ENCODE measurements around the gene NOX4.

NOX4 gene

GRCh38 chr11:89490981-89491690, at the start of gene NOX4:
Gene NOX4 (minus strand): TSS chr11:89491375. CDS start chr11:89491246, 129 bp downstream.
- ChIA-PET CTCF (no interaction called here), POLR2A (no interaction called here)
- H3K4me3 ChIP-seq (ENCODE audit: low read depth, low read length): peak within 1 kb of the TSS; percentile 56
- no peak for DNase-seq (ENCODE audit: low read depth, low spot score)
- TF ChIP-seq CTCF (IDR thresholded peaks at IDR 0.05; ENCODE audit: insufficient read depth, low read length, missing control alignments): no peak

GRCh38 chr11:89540826-89541225, 49.7 kb upstream of the NOX4 start:
- POLR2A ChIA-PET: no interaction called here
- TF ChIP-seq CTCF (IDR thresholded peaks at IDR 0.05; ENCODE audit: insufficient read depth, low read length, missing control alignments): no peak
- H3K4me3 ChIP-seq (ENCODE audit: low read depth, low read length): no peak overlapping the region
- CTCF ChIA-PET: no interaction called here
- no peak for DNase-seq (ENCODE audit: low read depth, low spot score)

DNA sequence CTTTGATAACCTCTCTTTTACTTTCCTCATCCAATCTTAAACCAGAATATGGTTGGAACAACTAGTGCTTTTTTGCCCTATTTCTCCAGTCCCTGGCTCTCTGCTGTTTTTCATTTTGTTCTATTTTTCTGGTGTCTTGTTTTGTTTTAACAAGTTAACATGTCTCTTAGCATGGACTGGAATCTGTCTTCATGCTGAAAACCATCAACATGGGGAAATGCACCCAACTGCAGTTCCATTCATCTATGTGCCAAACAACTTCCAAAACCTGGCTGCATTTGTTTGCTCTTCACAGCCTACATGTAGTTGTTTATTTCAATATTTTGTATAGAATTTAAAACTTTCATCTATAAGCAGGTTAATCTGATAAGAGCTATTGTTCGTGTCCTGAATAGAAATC, 46.8 kb upstream of the NOX4 start:
- no peak overlapping the region for H3K4me3 ChIP-seq (ENCODE audit: low read depth, low read length)
- TF ChIP-seq CTCF (IDR thresholded peaks at IDR 0.05; ENCODE audit: insufficient read depth, low read length, missing control alignments): no peak
- no peak for DNase-seq (ENCODE audit: low read depth, low spot score)
- POLR2A ChIA-PET: no interaction called here
- CTCF ChIA-PET: no interaction called here

GRCh38 chr11:89536926-89537325, 45.8 kb upstream of the NOX4 start:
- no peak for TF ChIP-seq CTCF (IDR thresholded peaks at IDR 0.05; ENCODE audit: insufficient read depth, low read length, missing control alignments)
- no peak overlapping the region for H3K4me3 ChIP-seq (ENCODE audit: low read depth, low read length)
- no peak for DNase-seq (ENCODE audit: low read depth, low spot score)
- POLR2A ChIA-PET: no interaction called here
- CTCF ChIA-PET: no interaction called here

DNA sequence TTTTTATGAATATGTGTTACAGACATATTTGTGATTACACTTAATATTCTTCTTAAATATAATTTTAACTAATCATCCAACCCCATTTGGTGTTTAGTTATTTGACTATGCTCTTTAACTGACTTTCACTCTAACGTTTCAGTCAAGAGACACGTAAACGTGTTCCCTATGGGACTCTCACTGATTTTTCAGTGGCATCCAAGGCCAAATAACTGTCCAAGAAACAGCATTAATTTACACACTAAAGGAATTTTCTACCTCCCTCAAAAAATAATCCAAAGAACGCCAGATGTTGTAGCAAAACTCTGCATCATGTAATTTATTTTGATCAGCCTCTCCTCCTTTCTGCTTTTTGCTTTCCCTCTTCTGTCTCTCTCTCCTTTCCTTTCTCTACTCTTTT, 44.0 kb upstream of the NOX4 start:
- ChIA-PET CTCF (no interaction called here), POLR2A (no interaction called here)
- DNase-seq (ENCODE audit: low read depth, low spot score): no peak
- no peak for TF ChIP-seq CTCF (IDR thresholded peaks at IDR 0.05; ENCODE audit: insufficient read depth, low read length, missing control alignments)
- no peak overlapping the region for H3K4me3 ChIP-seq (ENCODE audit: low read depth, low read length)

DNA sequence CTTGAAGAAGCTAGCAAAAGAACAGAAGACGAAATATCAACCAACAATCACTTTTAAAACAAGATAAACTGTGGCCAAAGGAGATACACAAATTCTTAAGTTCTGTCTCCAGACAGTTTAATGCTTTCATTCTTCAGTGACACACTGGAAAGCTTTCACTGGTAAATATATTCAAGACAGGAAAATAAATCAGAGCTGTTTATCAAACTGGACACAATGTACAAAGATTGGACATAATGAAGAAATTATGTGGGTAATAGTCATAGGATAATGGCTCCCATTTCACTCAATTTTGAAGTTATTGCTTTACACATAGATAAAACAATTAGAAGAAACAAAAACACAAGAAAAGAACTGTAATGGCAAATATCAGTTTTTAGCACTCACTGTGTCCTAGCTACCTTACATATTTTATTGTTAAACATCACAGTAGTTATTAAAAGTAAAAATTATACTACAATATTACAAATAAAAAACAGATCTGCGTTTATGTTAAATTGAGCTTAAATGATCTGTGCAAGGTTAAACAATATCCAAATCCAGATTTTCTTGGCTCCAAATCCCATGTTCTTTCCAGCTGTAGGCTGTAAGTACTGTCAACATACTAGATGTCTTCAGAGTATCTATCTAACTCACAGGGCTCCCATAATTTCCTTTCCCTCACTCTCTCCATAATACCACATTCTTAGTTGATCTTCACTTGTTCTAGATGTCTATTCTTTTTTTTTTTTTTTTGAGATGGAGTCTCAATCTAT, 38.6 kb upstream of the NOX4 start:
- ChIA-PET CTCF (no interaction called here), POLR2A (no interaction called here)
- no peak for TF ChIP-seq CTCF (IDR thresholded peaks at IDR 0.05; ENCODE audit: insufficient read depth, low read length, missing control alignments)
- no peak for DNase-seq (ENCODE audit: low read depth, low spot score)
- H3K4me3 ChIP-seq (ENCODE audit: low read depth, low read length): no peak overlapping the region

All from AG04449 (cell line).